Lower leg skin (tissue), 4 donors: ENCODE results near the gene DOCK10. TPM values are rescaled to one million over a fixed set of nuclear protein-coding genes. Genes with fewer than 3 reads are reported as not detected.

Experiments used
- DNase-seq, 2 donors: peaks; one replicate each; pipeline ENCODE4 v3.0.0-alpha.2; 2019; ENCODE audit warnings: low spot score in 2 of 2
- H3K4me3 ChIP-seq: fragments of 200-600 bp; sonication (generic); 2 replicates; pipeline ENCODE4 v1.5.1; 2017; ENCODE audit warnings: mild to moderate bottlenecking, low read depth; ENCODE audit not compliant: poor library complexity, severe bottlenecking
- POLR2A ChIP-seq, 2 donors: fragments of 450-650 bp; IDR thresholded peaks; one replicate each; pipeline ENCODE4 v1.6.1; 2016 to 2017; ENCODE audit warnings: antibody characterized with exemption in 2 of 2, mild to moderate bottlenecking in 1 of 2, moderate library complexity in 1 of 2
- WGBS, 2 donors: methylation state at CpG; one replicate each; pipeline ENCODE4 v1.1.5; 2018; 5-methylcytosine and 5-hydroxymethylcytosine counted together
- intact Hi-C: fragments of 100-400 bp; cut with DNase I; formaldehyde crosslinking; loops from one replicate; pipeline ENCODE4 v1.15.0; 2023; ENCODE audit warnings: low total_unique reads
- microRNA-seq, 2 donors: library from miRNA; unstranded; fragments of <30 nt; microRNA quantifications; one replicate each; pipeline ENCODE4, GENCODE V29; 2016; ENCODE audit warnings: borderline replicate concordance in 2 of 2, borderline number of aligned reads in 1 of 2
- total RNA-seq, 4 donors: library from RNA; depleted of rRNA; stranded (reverse); fragments of >200 nt; gene quantifications; one replicate each; pipeline ENCODE4 v1.1.0, GENCODE V29; 2016
- TF ChIP-seq, protein P1 (sequence below), 3 donors: fragments of 450-650 bp; IDR thresholded peaks; one replicate each; pipeline ENCODE4 v1.5.1; 2016; ENCODE audit warnings: antibody characterized with exemption in 3 of 3, mild to moderate bottlenecking in 3 of 3, moderate library complexity in 2 of 3

Gene DOCK10
- total RNA-seq, 4 donors from 2014 or later = 6.2 to 16.5 (median 14.0) TPM

DNA sequence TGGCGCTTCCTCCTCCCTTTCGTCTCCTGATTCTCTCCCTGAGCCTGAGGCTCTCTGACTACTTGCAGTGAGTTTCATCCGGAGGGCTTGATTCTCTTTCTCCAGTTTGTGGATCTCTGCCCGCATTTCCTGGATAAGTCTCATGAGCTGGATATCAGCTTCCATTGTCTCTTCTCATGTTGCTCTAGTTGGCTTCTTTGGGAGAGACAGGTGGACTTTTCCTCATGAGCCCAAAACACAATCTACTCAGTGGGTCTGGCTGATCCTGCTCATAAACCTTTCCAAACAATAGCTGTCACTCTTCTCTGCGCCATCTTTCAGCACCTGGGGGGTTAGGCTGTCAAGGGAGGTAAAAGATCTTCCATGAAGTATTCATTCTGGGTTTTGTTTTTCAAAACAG lies 326.1 kb downstream of the DOCK10 start, which contains the start of gene CCDC195:
CCDC195 (minus strand) TSS at position 165 of the 400 bp plus-strand sequence; CDS start at position 165, 0 bp downstream.
- TF ChIP-seq, protein P1, sequence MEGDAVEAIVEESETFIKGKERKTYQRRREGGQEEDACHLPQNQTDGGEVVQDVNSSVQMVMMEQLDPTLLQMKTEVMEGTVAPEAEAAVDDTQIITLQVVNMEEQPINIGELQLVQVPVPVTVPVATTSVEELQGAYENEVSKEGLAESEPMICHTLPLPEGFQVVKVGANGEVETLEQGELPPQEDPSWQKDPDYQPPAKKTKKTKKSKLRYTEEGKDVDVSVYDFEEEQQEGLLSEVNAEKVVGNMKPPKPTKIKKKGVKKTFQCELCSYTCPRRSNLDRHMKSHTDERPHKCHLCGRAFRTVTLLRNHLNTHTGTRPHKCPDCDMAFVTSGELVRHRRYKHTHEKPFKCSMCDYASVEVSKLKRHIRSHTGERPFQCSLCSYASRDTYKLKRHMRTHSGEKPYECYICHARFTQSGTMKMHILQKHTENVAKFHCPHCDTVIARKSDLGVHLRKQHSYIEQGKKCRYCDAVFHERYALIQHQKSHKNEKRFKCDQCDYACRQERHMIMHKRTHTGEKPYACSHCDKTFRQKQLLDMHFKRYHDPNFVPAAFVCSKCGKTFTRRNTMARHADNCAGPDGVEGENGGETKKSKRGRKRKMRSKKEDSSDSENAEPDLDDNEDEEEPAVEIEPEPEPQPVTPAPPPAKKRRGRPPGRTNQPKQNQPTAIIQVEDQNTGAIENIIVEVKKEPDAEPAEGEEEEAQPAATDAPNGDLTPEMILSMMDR (IDR thresholded peaks at IDR 0.05) = no peak
- TF ChIP-seq POLR2A (IDR thresholded peaks at IDR 0.05) = no peak
- no peak within 1 kb of the TSS for H3K4me3 ChIP-seq
- 75 to 87% methylated on average over 5 of the region's 5 CpGs for WGBS, 2 donors
- intact Hi-C loops = no loop called here
- no peak for DNase-seq

Small RNA genes within 50 kb of the gene (microRNA-seq; reads per million reads assigned to microRNA genes)
- 0 reads per million in 2 donors for gene MIR4439
